OCI-LY7 (cell line): ENCODE data around the gene MARCHF5. TPM values are rescaled to one million over a fixed set of nuclear protein-coding genes. Genes with fewer than 3 reads are reported as not detected.

Source experiments
- BruUV-seq: library from RNA; stranded (reverse); fragments of 400-500 nt; replicated peaks from 2 replicates; lab custom pipeline; 2021; lab: Mats Ljungman, UMichigan
- CTCF ChIA-PET: fragments of 300-600 bp; sonication (Branson Sonifier 250); formaldehyde crosslinking; loops from one replicate; lab custom pipeline; 2022; ENCODE audit warnings: antibody characterized with exemption; ENCODE audit not compliant: unreplicated experiment; lab: Charles Lee
- POLR2A ChIA-PET: fragments of 300-600 bp; sonication (Branson Sonifier 250); formaldehyde crosslinking; loops from one replicate; lab custom pipeline; 2022; ENCODE audit warnings: antibody characterized with exemption; lab: Charles Lee
- DNase-seq: peaks from one replicate; pipeline ENCODE4 v3.0.0-alpha.2; 2015; ENCODE audit warnings: low spot score
- H2AFZ ChIP-seq: fragments of 200-600 bp; sonication (generic), shearing (Covaris generic); 2 replicates; pipeline ENCODE4 v1.6.1; 2014; ENCODE audit warnings: mild to moderate bottlenecking, antibody characterized with exemption, low read length, moderate library complexity
- H3K27ac ChIP-seq: fragments of 200-600 bp; sonication (generic); 2 replicates; pipeline ENCODE4 v1.5.1; 2014; ENCODE audit warnings: mixed run types, low read depth, mild to moderate bottlenecking, moderate library complexity, low read length, inconsistent platforms; ENCODE audit not compliant: poor library complexity, severe bottlenecking
- H3K36me3 ChIP-seq: fragments of 200-600 bp; sonication (generic); 2 replicates; pipeline ENCODE4 v1.6.1; 2014; ENCODE audit warnings: mild to moderate bottlenecking, antibody characterized with exemption, low read length, moderate library complexity, mixed read lengths; ENCODE audit not compliant: insufficient read depth
- H3K4me1 ChIP-seq: fragments of 200-600 bp; sonication (generic); 2 replicates; pipeline ENCODE4 v1.5.1; 2014; ENCODE audit warnings: mild to moderate bottlenecking, low read length; ENCODE audit not compliant: insufficient read depth, poor library complexity, severe bottlenecking
- H3K4me2 ChIP-seq: fragments of 200-600 bp; sonication (generic); 2 replicates; pipeline ENCODE4 v1.6.1; 2014; ENCODE audit warnings: mild to moderate bottlenecking, low read length
- H3K4me3 ChIP-seq: fragments of 200-600 bp; sonication (generic); 2 replicates; pipeline ENCODE4 v1.5.1; 2014; ENCODE audit warnings: mild to moderate bottlenecking, low read depth, low read length; ENCODE audit not compliant: poor library complexity, severe bottlenecking
- H3K79me2 ChIP-seq: fragments of 200-600 bp; sonication (generic); 2 replicates; pipeline ENCODE4 v1.6.1; 2016; ENCODE audit warnings: low read depth, mild to moderate bottlenecking, low read length, moderate library complexity, mixed read lengths; ENCODE audit not compliant: insufficient read depth
- H3K9me2 ChIP-seq: fragments of 200-600 bp; sonication (generic); 2 replicates; pipeline ENCODE4 v1.6.1; 2016; ENCODE audit warnings: mild to moderate bottlenecking, low read length, mixed read lengths; ENCODE audit not compliant: insufficient read depth
- H3K9me3 ChIP-seq: fragments of 200-600 bp; sonication (generic); 2 replicates; pipeline ENCODE4 v1.6.1; 2014; ENCODE audit warnings: mild to moderate bottlenecking, mixed run types, low read length, mixed read lengths
- H4K20me1 ChIP-seq: fragments of 200-600 bp; sonication (generic); 2 replicates; pipeline ENCODE4 v1.6.1; 2014; ENCODE audit warnings: mild to moderate bottlenecking, antibody characterized with exemption, low read length, moderate library complexity, mixed read lengths; ENCODE audit not compliant: insufficient read depth
- EZH2phosphoT487 ChIP-seq: fragments of 200-600 bp; sonication (generic); IDR thresholded peaks from 2 replicates; pipeline ENCODE4 v1.6.1; 2018; ENCODE audit warnings: low read depth, borderline replicate concordance, mild to moderate bottlenecking, mixed run types, antibody characterized with exemption, low read length, moderate library complexity, mixed read lengths
- intact Hi-C: fragments of 100-400 bp; cut with micrococcal nuclease; formaldehyde crosslinking; loops from one replicate; pipeline ENCODE4 v1.10.0; 2022; ENCODE audit not compliant: unreplicated experiment
- total RNA-seq, 2 experiments: library from RNA; depleted of rRNA in 1 of 2; stranded (reverse); fragments of >200 nt in 1 of 2; shearing (Covaris generic) in 1 of 2; gene quantifications; 2 replicates each; pipeline ENCODE4 v1.2.3, GENCODE V29; 2014 to 2022
- TF ChIP-seq, protein P1 (sequence below): fragments of 200-600 bp; sonication (generic); conservative IDR thresholded peaks from 2 replicates; pipeline ENCODE4 v1.5.1; 2014; ENCODE audit warnings: mild to moderate bottlenecking, antibody characterized with exemption, low read length, moderate library complexity, mixed read lengths

The MARCHF5 gene
- total RNA-seq, 2 experiments from 2014 or later, result 5.9 to 31.7 TPM

DNA sequence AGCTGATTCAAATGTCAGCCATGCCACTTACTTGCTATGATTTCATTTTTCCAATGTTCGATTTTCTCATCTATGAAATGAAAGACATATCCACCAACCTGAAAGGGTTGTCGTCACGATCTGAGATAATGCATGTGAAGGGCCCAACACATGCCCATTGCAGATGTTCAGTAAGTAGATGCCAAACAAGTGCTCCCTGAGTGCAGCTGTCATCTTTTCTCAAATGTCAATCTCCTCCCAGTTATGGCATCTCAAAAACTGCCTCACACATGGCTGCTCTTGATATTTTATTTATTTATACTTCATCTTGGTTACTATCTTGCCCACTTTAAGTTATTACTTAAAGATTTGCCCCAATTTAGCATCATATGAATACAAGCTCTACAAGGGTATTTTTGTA, 16.9 kb upstream of the MARCHF5 start:
- ChIA-PET CTCF (no interaction called here), POLR2A (interaction anchor here (1.1 to 1.9 kb wide), 3 partner anchors 12 to 186 kb away, joined by 3 to 8 read pairs (median 4); partner anchors contain the start of genes CPEB3 and MARCHF5)
- Histone ChIP-seq H3K27ac (no peak overlapping the region), H3K4me2 (no peak overlapping the region), H3K4me1 (no peaks in the 10 kb centered on the region), H3K36me3 (no peaks in the 10 kb centered on the region), H2AFZ (no peak overlapping the region), H3K9me2 (no peaks in the 10 kb centered on the region), H3K4me3 (no peak overlapping the region), H3K79me2 (no peaks in the 10 kb centered on the region), H3K9me3 (no peaks in the 10 kb centered on the region), H4K20me1 (no peaks in the 10 kb centered on the region)
- intact Hi-C loops, result no loop called here
- BruUV-seq, result no TSS peak
- no peak for DNase-seq
- TF ChIP-seq EZH2phosphoT487, result no peak
- TF ChIP-seq, protein P1, sequence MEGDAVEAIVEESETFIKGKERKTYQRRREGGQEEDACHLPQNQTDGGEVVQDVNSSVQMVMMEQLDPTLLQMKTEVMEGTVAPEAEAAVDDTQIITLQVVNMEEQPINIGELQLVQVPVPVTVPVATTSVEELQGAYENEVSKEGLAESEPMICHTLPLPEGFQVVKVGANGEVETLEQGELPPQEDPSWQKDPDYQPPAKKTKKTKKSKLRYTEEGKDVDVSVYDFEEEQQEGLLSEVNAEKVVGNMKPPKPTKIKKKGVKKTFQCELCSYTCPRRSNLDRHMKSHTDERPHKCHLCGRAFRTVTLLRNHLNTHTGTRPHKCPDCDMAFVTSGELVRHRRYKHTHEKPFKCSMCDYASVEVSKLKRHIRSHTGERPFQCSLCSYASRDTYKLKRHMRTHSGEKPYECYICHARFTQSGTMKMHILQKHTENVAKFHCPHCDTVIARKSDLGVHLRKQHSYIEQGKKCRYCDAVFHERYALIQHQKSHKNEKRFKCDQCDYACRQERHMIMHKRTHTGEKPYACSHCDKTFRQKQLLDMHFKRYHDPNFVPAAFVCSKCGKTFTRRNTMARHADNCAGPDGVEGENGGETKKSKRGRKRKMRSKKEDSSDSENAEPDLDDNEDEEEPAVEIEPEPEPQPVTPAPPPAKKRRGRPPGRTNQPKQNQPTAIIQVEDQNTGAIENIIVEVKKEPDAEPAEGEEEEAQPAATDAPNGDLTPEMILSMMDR, result no peak

DNA sequence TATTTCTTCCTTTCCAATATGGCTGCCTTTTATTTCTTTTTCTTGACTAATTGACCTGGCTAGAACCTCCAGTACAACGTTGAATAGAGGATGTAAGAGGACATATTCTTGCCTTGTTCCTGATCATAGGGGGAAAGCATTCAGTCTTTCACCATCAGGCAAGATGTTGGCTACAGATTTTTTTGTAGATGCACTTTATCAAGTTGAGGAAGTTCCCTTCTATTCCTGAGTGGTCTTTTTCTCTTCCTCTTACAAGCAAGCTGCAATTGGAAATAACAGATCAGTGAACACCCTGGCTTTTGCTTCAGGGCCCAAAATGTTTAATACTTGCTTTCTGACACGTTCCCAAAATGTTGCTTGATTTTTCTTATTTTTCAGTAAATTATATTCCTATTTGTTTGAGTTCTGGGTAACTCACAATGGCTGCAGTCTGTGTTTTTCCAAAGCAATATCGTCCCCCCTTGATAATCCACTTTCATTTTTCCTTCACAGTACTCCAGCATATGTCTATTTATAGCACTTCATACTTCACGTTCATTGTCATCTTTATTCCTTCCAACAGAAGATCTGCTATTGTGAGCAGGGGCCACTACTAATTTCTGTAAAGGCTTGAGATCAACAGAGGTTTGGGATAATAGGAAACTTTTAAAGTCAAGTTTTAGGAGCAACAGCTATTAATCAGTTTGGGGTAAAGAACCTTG, 11.8 kb upstream of the MARCHF5 start:
- intact Hi-C loops, result no loop called here
- H2AFZ ChIP-seq, result no peak overlapping the region
- no peak for DNase-seq
- H3K4me1 ChIP-seq, result no peaks in the 10 kb centered on the region
- TF ChIP-seq, protein P1, result no peak
- TF ChIP-seq EZH2phosphoT487, result no peak
- H3K4me3 ChIP-seq, result no peak overlapping the region
- no TSS peak for BruUV-seq
- no peaks in the 10 kb centered on the region for H3K9me3 ChIP-seq
- H3K27ac ChIP-seq, result no peak overlapping the region
- H3K36me3 ChIP-seq, result no peaks in the 10 kb centered on the region
- H3K9me2 ChIP-seq, result no peaks in the 10 kb centered on the region
- ChIA-PET POLR2A (interaction anchor here (1.7 kb wide), 1 partner anchor 11 kb away, joined by 8 read pairs; no protein-coding TSS in a partner anchor), CTCF (no interaction called here)
- H3K4me2 ChIP-seq, result no peak overlapping the region
- H4K20me1 ChIP-seq, result no peaks in the 10 kb centered on the region
- H3K79me2 ChIP-seq, result no peaks in the 10 kb centered on the region

DNA sequence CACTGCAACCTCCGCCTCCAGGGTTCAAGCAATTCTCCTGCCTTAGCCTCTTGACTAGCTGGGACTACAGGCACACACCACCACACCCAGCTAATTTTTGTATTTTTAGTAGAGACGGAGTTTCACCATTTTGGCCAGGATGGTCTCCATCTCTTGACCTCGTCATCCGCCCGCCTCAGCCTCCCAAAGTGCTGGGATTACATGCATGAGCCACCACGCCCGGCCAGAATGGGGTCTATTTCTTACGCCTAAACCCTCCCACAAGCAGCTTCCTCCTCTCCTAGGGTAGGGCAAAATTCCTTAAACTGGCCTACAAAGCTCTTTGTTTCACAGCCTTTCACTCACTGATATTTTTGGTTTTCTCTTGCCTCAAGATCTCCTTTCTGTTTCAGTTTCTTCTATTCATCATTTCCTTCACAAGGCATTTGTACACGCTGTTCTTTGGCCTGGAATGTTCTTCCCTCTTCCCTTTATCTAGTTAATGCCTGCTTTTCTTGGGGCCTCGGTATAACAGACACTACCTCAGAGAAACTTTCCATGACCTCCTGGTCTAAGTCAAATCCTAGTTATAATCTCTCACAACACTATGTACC, 6.8 kb upstream of the MARCHF5 start:
- CTCF ChIA-PET, result no interaction called here
- no peak for DNase-seq
- no peaks in the 10 kb centered on the region for H3K36me3 ChIP-seq

More for the DNA sequence above, 6.8 kb upstream of the MARCHF5 start:
- no TSS peak for BruUV-seq
- H3K4me1 ChIP-seq, result no peaks in the 10 kb centered on the region
- intact Hi-C loops, result no loop called here
- H3K9me2 ChIP-seq, result no peaks in the 10 kb centered on the region
- H3K4me2 ChIP-seq, result no peak overlapping the region
- H3K4me3 ChIP-seq, result no peak overlapping the region
- H3K79me2 ChIP-seq, result no peaks in the 10 kb centered on the region
- H4K20me1 ChIP-seq, result no peaks in the 10 kb centered on the region
- POLR2A ChIA-PET, result interaction anchor here (0.7 to 1.0 kb wide), 2 partner anchors 10 to 205 kb away, joined by 3 to 4 read pairs; no protein-coding TSS in a partner anchor
- no peak overlapping the region for H3K27ac ChIP-seq
- no peaks in the 10 kb centered on the region for H3K9me3 ChIP-seq
- TF ChIP-seq, protein P1, result no peak
- TF ChIP-seq EZH2phosphoT487, result no peak
- H2AFZ ChIP-seq, result no peak overlapping the region
